Heart left ventricle (tissue), 16 donors: ENCODE measurements around the gene LPP. TPM values are rescaled to one million over a fixed set of nuclear protein-coding genes. Genes with fewer than 3 reads are reported as not detected.
A peak's percentile ranks its signal among the peaks of the same experiment; 100 is the strongest.

ENCODE experiments used
- ATAC-seq, 4 donors: fragments of 200-7000 bp; cut with Tn5 transposase; one replicate each; pipeline ENCODE4 v1.9.1; 2020 to 2022; ENCODE audit warnings: moderate library complexity in 4 of 4, mild to moderate bottlenecking in 3 of 4, moderate number of reproducible peaks in 1 of 4
- DNase-seq, 5 donors: peaks; one replicate each; pipeline ENCODE4 v3.0.0-alpha.2; 2020
- H3K27ac ChIP-seq, 12 donors: fragments of 200-600 bp; sonication (generic) in 4 of 12; one replicate each; pipeline versions ENCODE4 v1.5.0 to v1.8.0; 2016 to 2022; ENCODE audit warnings: mild to moderate bottlenecking in 2 of 12
- H3K27me3 ChIP-seq, 9 donors: fragments of 200-600 bp; sonication (generic) in 2 of 9; one replicate each; pipeline versions ENCODE4 v1.5.1 to v1.8.0; 2016 to 2022; ENCODE audit warnings: mild to moderate bottlenecking in 3 of 9
- H3K36me3 ChIP-seq, 9 donors: fragments of 200-600 bp; sonication (generic) in 2 of 9; one replicate each; pipeline versions ENCODE4 v1.5.0 to v1.8.0; 2018 to 2022; ENCODE audit warnings: mild to moderate bottlenecking in 2 of 9
- H3K4me1 ChIP-seq, 12 donors: fragments of 200-600 bp; sonication (generic) in 4 of 12; one replicate each; pipeline versions ENCODE4 v1.5.0 to v1.8.0; 2016 to 2022; ENCODE audit warnings: mild to moderate bottlenecking in 3 of 12
- H3K4me3 ChIP-seq, 12 donors: fragments of 200-600 bp; sonication (generic) in 4 of 12; one replicate each; pipeline versions ENCODE4 v1.5.0 to v1.8.0; 2017 to 2022; ENCODE audit warnings: mild to moderate bottlenecking in 9 of 12, moderate library complexity in 4 of 12
- H3K9me3 ChIP-seq, 12 donors: fragments of 200-600 bp; sonication (generic) in 4 of 12; one replicate each; pipeline versions ENCODE4 v1.5.0 to v1.8.0; 2016 to 2022; ENCODE audit warnings: mild to moderate bottlenecking in 1 of 12
- CTCF ChIP-seq, 12 donors: fragments of 200-600 bp; sonication (generic) in 4 of 12; IDR thresholded peaks; one replicate each; pipeline versions ENCODE4 v1.5.0 to v1.8.0; 2018 to 2022; ENCODE audit warnings: antibody characterized with exemption in 12 of 12, mild to moderate bottlenecking in 5 of 12
- POLR2A ChIP-seq, 2 donors: fragments of 450-650 bp; IDR thresholded peaks; one replicate each; pipeline ENCODE4 v1.6.1; 2017; ENCODE audit warnings: antibody characterized with exemption in 2 of 2, mild to moderate bottlenecking in 2 of 2, moderate library complexity in 2 of 2
- WGBS, 4 donors: extraction: QIAGEN DNeasy Blood & Tissue Kit in 2 of 4; methylation state at CpG; one replicate each; pipeline versions ENCODE4 v1.1.5 to v1.1.7; 2013 to 2018; 5-methylcytosine and 5-hydroxymethylcytosine counted together
- intact Hi-C, 10 donors: fragments of 100-400 bp; cut with DNase I; formaldehyde crosslinking; loops; one replicate each; pipeline versions ENCODE4 v1.11.1 to v1.14.2; 2022
- polyA plus RNA-seq, 2 donors: library from polyadenylated mRNA; stranded (reverse); fragments of 200-250 nt; gene quantifications; one replicate each; pipeline ENCODE4 v1.2.3, GENCODE V29; 2013
- total RNA-seq, 9 donors: library from RNA; depleted of rRNA in 2 of 9; stranded (reverse); fragments of >200 nt in 2 of 9; fragmentation: NEBNext Ultra II Directional in 3 of 9; extraction: Animal tissue kit (Norgen Biotek cat#: 25700) in 3 of 9; gene quantifications; one replicate each; pipeline versions ENCODE4 v1.1.0 to v1.2.4, GENCODE V29; 2016 to 2023
- donor health status: ischemic (EF 13 %, LVEDD 7.1; RV severe dilation, severe dysfunction).
- donor health status: healthy with polysubstance abuse.
- donor health status: DM: no; HTN: yes; CAD: no.
- donor health status: DM: no; HTN: no; CAD: no.
- donor health status: ischemic (EF 25% LVEDD 6.9; RV normal size, moderate dysfunction).
- donor health status: ischemic (EF 25% LVEDD 5.7; RV mildly dilated, moderate dysfunction).
- donor health status: healthy.
- donor health status: DM: yes; HTN: yes; CAD: no.
- donor health status: ischemic (EF 35%, LVEDD 5.7; RV mildly dilated, moderate dysfunction).
- donor health status: nonischemic (EF 11% LVEDD 7.7; RV severe dilation, severe dysfunction).
- donor health status: DM: yes; HTN: yes; CAD: no.
- donor health status: PGD.
- donor health status: ischemic (EF 29% LVEDD 5.4; RV normal size, mild dysfunction).
- donor health status: nonischemic (EF 23%, LVEDD 6.1; RV moderate dilation, normal function).

Gene LPP
- total and polyA plus RNA-seq, 11 donors = 9.2 to 178 (median 100) TPM

GRCh38 chr3:188677344-188677743 is 523.4 kb downstream of the LPP start:
- H3K27ac ChIP-seq = no peak overlapping the region
- WGBS, 4 donors = 91 to 98% (median 97%) methylated on average over 1 of the region's 1 CpG
- intact Hi-C loops = no loop called here
- H3K4me1 ChIP-seq = peaks cover 0 to 62% (median 24%) of the 10 kb centered on the region in 12 donors
- no peak for TF ChIP-seq CTCF (IDR thresholded peaks at IDR 0.05)
- no peak for TF ChIP-seq POLR2A (IDR thresholded peaks at IDR 0.05)
- H3K9me3 ChIP-seq = peaks cover 0 to 7% (median 0%) of the 10 kb centered on the region in 12 donors
- ATAC-seq (no peak), DNase-seq (no peak)
- H3K36me3 ChIP-seq = no peaks in the 10 kb centered on the region
- H3K27me3 ChIP-seq = no peaks in the 10 kb centered on the region
- H3K4me3 ChIP-seq = no peak overlapping the region

GRCh38 chr3:188680189-188680588 is 526.2 kb downstream of the LPP start:
- TF ChIP-seq POLR2A (IDR thresholded peaks at IDR 0.05) (no peak), CTCF (IDR thresholded peaks at IDR 0.05) (no peak)
- no peak for ATAC-seq
- no peaks in the 10 kb centered on the region for H3K27me3 ChIP-seq
- DNase-seq = no peak
- H3K4me1 ChIP-seq = peaks cover 0 to 67% (median 36%) of the 10 kb centered on the region in 12 donors
- H3K36me3 ChIP-seq = no peaks in the 10 kb centered on the region
- no peak overlapping the region for H3K4me3 ChIP-seq
- intact Hi-C loops = loop anchor here in 2 of 10 donors (10.0 kb wide), 2 partner anchors 275 to 325 kb away; no protein-coding TSS in a partner anchor
- peak overlapping the region in 7 of 12 donors; percentile 1 to 42 (median 27) for H3K27ac ChIP-seq
- WGBS, 4 donors = 58 to 72% (median 65%) methylated on average over 1 of the region's 1 CpG
- peaks cover 0 to 7% (median 0%) of the 10 kb centered on the region in 12 donors for H3K9me3 ChIP-seq

GRCh38 chr3:188680605-188681004 is 526.6 kb downstream of the LPP start:
- H3K27ac ChIP-seq = peak overlapping the region in 5 of 12 donors; percentile 1 to 42 (median 27)
- peaks cover 0 to 7% (median 0%) of the 10 kb centered on the region in 12 donors for H3K9me3 ChIP-seq
- no peaks in the 10 kb centered on the region for H3K27me3 ChIP-seq
- ATAC-seq (no peak), DNase-seq (no peak)
- no peak for TF ChIP-seq POLR2A (IDR thresholded peaks at IDR 0.05)
- no peak for TF ChIP-seq CTCF (IDR thresholded peaks at IDR 0.05)
- no peak overlapping the region for H3K4me3 ChIP-seq
- intact Hi-C loops = loop anchor here in 2 of 10 donors (10.0 kb wide), 2 partner anchors 274 to 326 kb away; no protein-coding TSS in a partner anchor
- no peaks in the 10 kb centered on the region for H3K36me3 ChIP-seq
- H3K4me1 ChIP-seq = peaks cover 0 to 71% (median 37%) of the 10 kb centered on the region in 12 donors
- 42 to 83% (median 70%) methylated on average over 3 of the region's 3 CpGs for WGBS, 4 donors

GRCh38 chr3:188682316-188682715 is 528.4 kb downstream of the LPP start:
- Histone ChIP-seq H3K36me3 (no peaks in the 10 kb centered on the region), H3K4me1 (peaks cover 0 to 85% (median 43%) of the 10 kb centered on the region in 12 donors), H3K27ac (peak overlapping the region; percentile 17 to 77 (median 68)), H3K27me3 (no peaks in the 10 kb centered on the region), H3K9me3 (no peaks in the 10 kb centered on the region), H3K4me3 (no peak overlapping the region)
- WGBS, 4 donors = 68 to 76% (median 72%) methylated on average over 4 of the region's 4 CpGs
- intact Hi-C loops = loop anchor here in 2 of 10 donors (10.0 kb wide), 2 partner anchors 272 to 328 kb away; no protein-coding TSS in a partner anchor
- DNase-seq (no peak), ATAC-seq (peak in 3 of 4 donors; percentile 43 to 55 (median 52))
- TF ChIP-seq POLR2A (IDR thresholded peaks at IDR 0.05) (no peak), CTCF (IDR thresholded peaks at IDR 0.05) (no peak)
